Transverse colon (tissue), 3 donors: Measurements from ENCODE around the gene STARD3.

Source experiments
- CTCF ChIP-seq, 5 experiments: fragments of 200-600 bp in 3 of 5; fragments of 450-650 bp in 2 of 5; sonication (generic) in 3 of 5; IDR thresholded peaks; 1 replicate in 2 of 5; 2 replicates in 3 of 5; pipeline ENCODE4 v1.5.1; 2016 to 2017; ENCODE audit warnings: antibody characterized with exemption in 5 of 5, inconsistent platforms in 3 of 5, mild to moderate bottlenecking in 2 of 5, moderate library complexity in 1 of 5
- POLR2A ChIP-seq: fragments of 450-650 bp; IDR thresholded peaks from one replicate; pipeline ENCODE4 v1.6.1; 2016; ENCODE audit warnings: antibody characterized with exemption, mild to moderate bottlenecking, moderate library complexity

GRCh38 chr17:39600288-39600996 lies 36.5 kb upstream of the STARD3 start:
- TF ChIP-seq POLR2A (no peak), CTCF (IDR thresholded peaks at IDR 0.05) (no peak)
